Fibroblast of upper back skin (primary cell): ENCODE results near the gene SLC38A2.
"Not testable (repeated sequence)": the region's sequence is repeated elsewhere in the genome, so short reads cannot be mapped to it uniquely, and the experiment has no call there.

Source experiments
- DNase-seq: peaks from one replicate; pipeline ENCODE4 v3.0.0-alpha.2; 2013

SLC38A2 gene

DNA sequence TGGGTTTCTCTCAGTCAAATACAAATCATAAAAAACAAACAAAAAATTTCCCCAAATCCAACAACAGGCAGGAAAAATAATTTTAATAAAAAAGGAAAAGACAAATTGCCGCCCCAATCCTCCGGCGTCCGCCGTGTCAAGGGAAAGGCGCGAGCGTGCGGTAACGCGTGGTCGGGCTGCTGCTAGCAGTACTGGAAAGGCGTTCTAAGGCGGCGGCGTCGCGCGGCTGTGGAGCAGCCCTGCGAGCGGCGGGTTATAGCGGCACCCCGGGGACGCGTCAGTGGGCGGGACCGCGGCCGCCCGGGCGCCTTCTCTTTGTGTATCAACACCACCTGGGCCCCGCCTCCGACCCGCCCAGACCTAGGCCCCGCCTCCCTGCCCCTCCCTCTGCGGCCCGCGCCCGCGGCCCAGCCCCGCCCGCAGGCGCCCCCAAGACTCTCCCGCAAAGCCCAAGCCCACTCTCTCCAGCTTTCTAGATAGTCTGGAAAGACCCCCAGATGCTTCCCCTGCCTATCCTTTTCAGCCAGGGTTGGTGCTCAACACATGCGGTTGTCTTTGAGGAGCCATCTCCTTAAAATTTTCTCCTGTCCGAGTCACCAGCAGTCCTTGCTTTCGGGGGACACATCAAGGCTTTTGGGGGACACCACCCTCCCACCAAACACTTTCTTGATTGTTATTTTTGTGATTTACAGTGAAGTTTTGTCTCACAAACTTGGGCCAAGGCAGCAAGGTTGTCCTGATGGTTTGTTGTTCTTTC is at the start of gene SLC38A2:
Gene SLC38A2, minus strand, starts transcription at position 230 of the 757 bp plus-strand sequence. CDS start 1,480 bp downstream, outside the sequence.
- DNase-seq, result peak; percentile 94

- no peak for DNase-seq
Observed at GRCh38 chr12:46419675-46420074, 47.1 kb upstream of the SLC38A2 start.

- no peak for DNase-seq
Observed at GRCh38 chr12:46415552-46415951, 43.0 kb upstream of the SLC38A2 start.

DNA sequence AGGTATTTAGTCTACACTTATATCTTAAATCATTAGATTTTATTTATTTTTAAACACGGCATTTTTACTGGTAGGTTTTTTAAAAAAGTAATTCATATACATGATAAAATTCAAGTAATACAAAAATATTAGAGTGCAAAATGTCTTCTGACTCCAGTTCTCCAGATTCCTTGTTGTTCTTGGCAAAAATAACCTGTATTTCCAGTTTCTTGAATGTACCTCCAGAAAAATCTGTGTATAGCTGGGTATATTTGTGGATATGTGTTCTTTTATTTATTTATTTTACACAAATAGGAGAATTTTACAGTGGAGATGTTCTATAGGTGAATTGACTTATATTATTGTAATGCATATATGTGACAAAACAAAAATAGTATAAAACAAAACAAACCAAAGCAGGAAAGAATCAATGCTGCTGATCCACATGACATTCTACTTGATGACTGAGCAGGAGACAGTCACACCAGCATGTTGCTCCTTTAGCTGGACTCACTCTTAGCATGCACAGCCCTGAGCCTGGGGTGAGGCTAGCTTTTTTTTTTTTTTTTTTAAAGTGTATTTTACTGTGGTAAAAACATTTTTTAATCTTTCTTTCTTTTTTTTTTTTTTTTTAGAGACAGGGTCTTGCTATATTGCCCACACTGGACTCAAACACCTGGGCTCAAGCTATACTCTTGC is 42.2 kb upstream of the SLC38A2 start:
- no peak for DNase-seq

GRCh38 chr12:46413368-46413767 is 40.8 kb upstream of the SLC38A2 start:
- no peak for DNase-seq

GRCh38 chr12:46412857-46413256 is 40.3 kb upstream of the SLC38A2 start:
- no peak for DNase-seq

DNA sequence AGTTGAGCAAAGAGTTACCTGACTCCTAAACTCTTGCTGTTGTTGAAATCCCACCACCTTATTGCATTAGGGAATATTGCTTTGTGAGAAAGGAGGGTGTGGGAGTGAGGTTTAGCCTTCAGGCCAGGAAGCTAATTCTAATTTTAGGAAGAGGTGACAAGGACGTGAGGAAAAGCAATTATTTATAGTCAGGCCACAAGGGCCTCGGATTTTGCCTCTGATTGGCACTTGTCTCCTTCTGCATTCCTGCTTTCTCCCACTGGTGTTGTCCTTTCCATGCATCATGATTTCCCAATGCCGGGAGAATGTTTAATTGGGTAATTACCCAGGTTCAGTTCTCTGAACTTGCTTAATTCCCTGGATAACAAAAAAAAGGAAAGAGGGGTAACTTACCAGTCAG is 37.9 kb upstream of the SLC38A2 start:
- no peak for DNase-seq

DNA sequence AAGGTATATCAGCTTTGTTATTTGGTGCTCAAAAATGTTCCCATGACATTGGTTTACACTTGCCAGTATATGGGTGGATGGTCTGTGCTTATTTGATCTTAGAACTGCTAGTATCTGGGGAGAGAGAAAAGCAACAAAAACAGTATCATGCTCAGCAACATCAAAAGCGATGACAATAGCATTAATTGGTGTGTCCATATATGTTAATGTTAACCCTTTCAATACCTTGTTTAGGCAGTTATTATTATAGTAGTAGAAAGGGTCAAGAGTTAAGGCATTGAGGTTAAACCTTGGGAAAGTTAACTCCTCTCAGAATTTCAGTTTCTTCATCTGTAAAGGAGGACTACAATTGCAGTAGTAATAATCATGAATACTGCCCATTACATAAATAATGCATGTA is 37.4 kb upstream of the SLC38A2 start:
- no peak for DNase-seq

GRCh38 chr12:46409342-46409741 is 36.8 kb upstream of the SLC38A2 start:
- no peak for DNase-seq

DNA sequence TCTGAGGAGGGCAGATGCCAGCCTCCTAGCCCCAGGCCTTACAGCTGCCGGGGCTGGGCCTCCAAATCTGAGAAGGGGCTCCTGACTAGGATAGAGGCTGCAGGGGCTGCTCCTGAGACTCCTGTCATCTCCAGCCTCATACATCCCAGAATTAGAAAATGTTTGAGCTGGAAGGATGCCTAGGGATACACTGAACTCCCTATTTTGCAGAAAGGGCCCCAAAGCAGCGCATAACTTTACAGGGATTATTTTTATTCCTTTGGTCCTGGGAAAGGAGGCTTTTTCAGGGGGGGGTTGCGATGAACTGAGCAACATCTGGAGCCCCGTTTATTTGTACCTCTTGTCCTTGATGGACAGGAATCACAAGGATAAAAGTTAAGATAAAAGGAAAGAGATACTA is 35.9 kb upstream of the SLC38A2 start:
- DNase-seq, result no peak

GRCh38 chr12:46407361-46407760 is 34.8 kb upstream of the SLC38A2 start:
- DNase-seq, result no peak

GRCh38 chr12:46406352-46407027 is 33.9 kb upstream of the SLC38A2 start:
- DNase-seq, result peak; percentile 72

- no peak for DNase-seq
Observed at GRCh38 chr12:46404733-46405132, 32.2 kb upstream of the SLC38A2 start.

GRCh38 chr12:46404225-46404631 is 31.7 kb upstream of the SLC38A2 start:
- DNase-seq, result peak; percentile 95

DNA sequence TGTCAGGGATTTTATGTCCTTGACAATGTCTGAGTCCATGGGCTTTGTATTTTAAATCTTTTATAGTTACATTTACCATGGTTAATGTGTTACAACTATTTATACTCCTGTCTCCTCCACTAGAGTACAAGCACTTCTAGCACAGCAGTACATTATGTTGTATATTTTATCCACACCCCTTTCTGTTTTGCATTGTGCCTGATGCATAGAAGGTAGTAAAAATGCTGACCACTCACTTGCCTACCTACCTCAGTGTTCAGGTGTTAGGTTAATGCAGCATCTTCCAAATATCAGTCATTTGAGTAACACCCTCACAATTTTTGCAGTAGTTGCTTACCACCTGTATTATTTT is 31.1 kb upstream of the SLC38A2 start:
- no peak for DNase-seq

DNA sequence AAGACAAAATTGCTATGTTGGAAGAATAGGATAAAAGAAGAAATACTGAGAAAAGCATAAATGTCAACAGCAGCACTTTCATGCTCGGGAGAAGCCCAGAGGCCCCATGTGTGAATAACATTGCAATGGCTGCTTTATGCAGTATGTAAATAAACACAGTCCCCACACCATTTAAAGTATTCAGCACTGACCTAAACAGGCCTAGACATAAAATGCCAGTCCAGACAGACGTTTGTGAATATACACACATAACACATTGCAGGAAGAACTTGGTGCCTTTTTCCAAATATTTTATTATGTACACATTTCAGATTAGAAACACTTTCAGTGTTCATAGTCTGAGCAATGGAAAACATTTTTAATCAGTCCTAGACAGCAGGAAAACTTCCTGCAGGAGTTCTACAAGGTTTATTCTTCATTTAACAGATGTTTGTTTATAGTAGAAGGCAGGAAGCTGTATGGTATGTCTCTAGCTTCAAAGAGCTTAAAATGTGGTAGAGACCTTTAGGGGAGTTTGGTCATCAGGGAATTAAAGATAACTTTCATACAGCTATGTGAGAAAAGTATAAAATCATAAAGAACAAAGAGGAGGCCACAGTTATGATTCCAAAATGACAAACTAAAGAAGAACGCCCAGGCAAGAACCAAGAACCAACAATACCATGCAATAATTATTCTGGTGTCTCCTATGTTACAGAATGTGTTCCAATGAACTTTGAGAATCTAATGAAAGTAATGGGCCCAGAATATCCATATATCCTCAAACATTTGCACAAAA is 30.6 kb upstream of the SLC38A2 start:
- DNase-seq, result no peak

DNA sequence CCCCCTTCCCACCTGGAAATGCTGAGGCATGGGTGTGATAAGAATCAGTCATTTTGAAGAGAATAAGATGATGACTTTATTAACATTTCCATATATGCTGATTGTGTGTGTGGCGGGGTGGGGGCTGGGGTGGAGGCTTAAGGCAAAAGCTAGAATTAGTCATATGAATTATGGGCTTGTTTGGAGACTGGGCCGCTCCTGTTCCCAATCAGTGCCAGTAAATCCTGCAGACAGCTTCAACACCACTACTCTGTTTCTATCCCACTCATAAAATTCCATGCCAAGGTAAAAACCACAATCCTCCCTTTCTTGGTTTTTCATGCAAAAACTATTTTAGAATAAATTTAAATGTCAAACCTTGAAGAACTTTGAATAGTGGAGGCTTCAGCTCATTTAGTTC is 29.9 kb upstream of the SLC38A2 start:
- DNase-seq, result peak; percentile 99

DNA sequence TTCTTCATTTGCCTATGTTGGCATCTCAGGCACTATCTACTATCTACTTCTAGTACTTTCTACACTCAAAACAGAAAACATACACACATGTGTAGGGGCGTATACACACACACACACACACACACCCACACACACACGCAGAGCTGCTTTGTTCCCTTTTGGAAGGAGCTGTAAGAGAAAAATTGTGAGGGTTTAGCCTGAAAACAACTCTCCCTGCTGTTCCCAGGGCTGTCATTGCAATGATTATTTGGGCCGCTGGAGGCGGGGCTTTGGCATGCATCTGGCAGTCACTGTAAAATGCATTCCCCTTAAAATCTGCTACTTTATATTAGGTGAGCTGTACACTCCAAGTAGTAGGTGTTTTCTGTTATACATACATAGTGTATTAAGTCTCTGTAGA is 29.1 kb upstream of the SLC38A2 start:
- DNase-seq, result peak; percentile 81

DNA sequence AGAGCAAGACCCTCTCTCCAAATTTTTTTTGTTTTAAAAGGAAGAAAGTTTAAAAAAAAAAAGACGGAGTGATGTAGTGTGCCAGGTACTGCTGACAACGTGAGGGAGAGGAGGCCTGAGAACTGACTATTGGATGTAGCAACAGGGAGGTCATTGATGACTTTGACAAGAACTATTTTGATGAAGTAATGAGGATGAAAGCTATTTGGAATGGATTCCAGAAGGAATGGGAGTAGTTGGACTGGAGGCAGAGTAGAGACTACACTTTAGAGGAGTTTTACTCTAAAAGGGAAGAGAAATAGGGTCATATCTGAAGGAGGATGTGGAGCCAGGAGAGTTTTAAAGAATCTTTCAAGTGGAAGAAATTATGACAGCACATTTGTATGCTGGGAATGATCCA is 27.8 kb upstream of the SLC38A2 start:
- DNase-seq, result peak; percentile 92

DNA sequence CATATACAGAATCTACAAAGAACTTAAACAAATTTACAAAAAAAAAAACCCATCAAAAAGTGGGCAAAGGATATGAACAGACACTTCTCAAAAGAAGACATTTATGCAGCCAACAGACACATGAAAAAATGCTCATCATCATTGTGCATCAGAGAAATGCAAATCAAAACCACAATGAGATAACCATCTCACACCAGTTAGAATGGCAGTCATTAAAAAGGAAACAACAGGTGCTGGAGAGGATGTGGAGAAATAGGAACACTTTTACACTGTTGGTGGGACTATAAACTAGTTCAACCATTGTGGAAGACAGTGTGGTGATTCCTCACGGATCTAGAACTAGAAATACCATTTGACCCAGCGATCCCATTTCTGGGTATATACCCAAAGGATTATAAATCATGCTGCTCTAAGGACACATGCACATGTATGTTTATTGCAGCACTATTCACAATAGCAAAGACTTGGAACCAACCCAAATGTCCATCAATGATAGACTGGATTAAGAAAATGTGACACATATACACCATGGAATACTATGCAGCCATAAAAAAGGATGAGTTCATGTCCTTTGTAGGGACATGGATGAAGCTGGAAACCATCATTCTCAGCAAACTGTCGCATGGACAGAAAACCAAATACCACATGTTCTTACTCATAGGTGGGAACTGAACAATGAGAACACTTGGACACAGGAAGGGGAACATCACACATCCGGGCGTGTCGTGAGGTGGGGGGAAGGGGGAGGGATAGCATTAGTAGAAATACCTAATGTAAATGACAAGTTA is 27.1 kb upstream of the SLC38A2 start:
- DNase-seq, result not testable (repeated sequence)

- DNase-seq, result no peak
Observed at GRCh38 chr12:46396826-46397225, 24.3 kb upstream of the SLC38A2 start.

DNA sequence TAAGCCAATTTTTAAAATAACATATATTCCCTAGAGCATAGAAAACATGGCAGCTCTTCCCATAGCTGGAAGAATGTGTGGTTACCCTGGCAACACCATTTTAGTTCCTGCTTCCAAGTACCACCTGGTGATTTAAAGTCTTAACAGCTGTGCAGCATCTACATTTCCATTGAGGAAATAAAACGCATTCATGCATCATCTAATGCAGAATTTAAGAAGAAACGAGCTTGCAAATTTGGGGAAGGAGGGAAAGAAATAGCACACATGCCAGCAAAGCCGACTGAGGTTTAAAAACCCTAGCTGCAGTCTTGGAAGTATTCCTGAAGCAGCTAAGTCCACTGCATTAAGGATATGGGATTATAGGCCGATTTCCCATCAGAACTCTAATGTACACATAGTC is 22.8 kb upstream of the SLC38A2 start:
- DNase-seq, result peak; percentile 82
